Measurements from ENCODE around the gene CCDC7. TPM values are rescaled to one million over a fixed set of nuclear protein-coding genes. Genes with fewer than 3 reads are reported as not detected.
"Not testable (repeated sequence)": the region's sequence is repeated elsewhere in the genome, so short reads cannot be mapped to it uniquely, and the experiment has no call there.

The CCDC7 gene
- 136 TPM for total RNA-seq

GRCh38 chr10:32445740-32446535 is at the start of gene CCDC7:
Gene CCDC7, plus strand, starts transcription at chr10:32446140. Its CDS starts 5,503 bp downstream, at chr10:32451643.
- Histone ChIP-seq H3K4me1 (ENCODE audit: insufficient read depth, low read length) (peaks cover 6% of the 10 kb centered on the region), H3K9me3 (ENCODE audit: low read depth, low read length) (no peaks in the 10 kb centered on the region), H3K27me3 (ENCODE audit: insufficient read depth, low read length) (no peaks in the 10 kb centered on the region), H3K4me3 (ENCODE audit: low read length) (peak within 1 kb of the TSS; percentile 81)

GRCh38 chr10:32397163-32397562 is 48.8 kb upstream of the CCDC7 start:
- H3K9me3 ChIP-seq (ENCODE audit: low read depth, low read length); H3K4me3 ChIP-seq (ENCODE audit: low read length); H3K4me1 ChIP-seq (ENCODE audit: insufficient read depth, low read length); H3K27me3 ChIP-seq (ENCODE audit: insufficient read depth, low read length): not testable (repeated sequence)

- H3K4me1 ChIP-seq (ENCODE audit: insufficient read depth, low read length); H3K4me3 ChIP-seq (ENCODE audit: low read length); H3K27me3 ChIP-seq (ENCODE audit: insufficient read depth, low read length); H3K9me3 ChIP-seq (ENCODE audit: low read depth, low read length): not testable (repeated sequence)
These were observed 46.2 kb upstream of the CCDC7 start for GRCh38 chr10:32399720-32400119.

- H3K4me3 ChIP-seq (ENCODE audit: low read length), result no peak overlapping the region
- H3K4me1 ChIP-seq (ENCODE audit: insufficient read depth, low read length), result no peaks in the 10 kb centered on the region
- H3K27me3 ChIP-seq (ENCODE audit: insufficient read depth, low read length), result no peaks in the 10 kb centered on the region
- no peaks in the 10 kb centered on the region for H3K9me3 ChIP-seq (ENCODE audit: low read depth, low read length)
These were observed 45.0 kb upstream of the CCDC7 start for GRCh38 chr10:32400961-32401360.

- Histone ChIP-seq H3K27me3 (ENCODE audit: insufficient read depth, low read length) (no peaks in the 10 kb centered on the region), H3K4me1 (ENCODE audit: insufficient read depth, low read length) (no peaks in the 10 kb centered on the region), H3K9me3 (ENCODE audit: low read depth, low read length) (no peaks in the 10 kb centered on the region), H3K4me3 (ENCODE audit: low read length) (no peak overlapping the region)
These were observed 43.4 kb upstream of the CCDC7 start for GRCh38 chr10:32402499-32402898.

GRCh38 chr10:32403091-32403490 is 42.8 kb upstream of the CCDC7 start:
- H3K4me1 ChIP-seq (ENCODE audit: insufficient read depth, low read length), result no peaks in the 10 kb centered on the region
- no peaks in the 10 kb centered on the region for H3K27me3 ChIP-seq (ENCODE audit: insufficient read depth, low read length)
- H3K9me3 ChIP-seq (ENCODE audit: low read depth, low read length), result no peaks in the 10 kb centered on the region
- H3K4me3 ChIP-seq (ENCODE audit: low read length), result no peak overlapping the region

- Histone ChIP-seq H3K27me3 (ENCODE audit: insufficient read depth, low read length) (no peaks in the 10 kb centered on the region), H3K9me3 (ENCODE audit: low read depth, low read length) (no peaks in the 10 kb centered on the region), H3K4me3 (ENCODE audit: low read length) (no peak overlapping the region), H3K4me1 (ENCODE audit: insufficient read depth, low read length) (no peaks in the 10 kb centered on the region)
These were observed 37.2 kb upstream of the CCDC7 start for GRCh38 chr10:32408690-32409089.

GRCh38 chr10:32409741-32410140 is 36.2 kb upstream of the CCDC7 start:
- Histone ChIP-seq H3K4me3 (ENCODE audit: low read length) (no peak overlapping the region), H3K4me1 (ENCODE audit: insufficient read depth, low read length) (no peaks in the 10 kb centered on the region), H3K27me3 (ENCODE audit: insufficient read depth, low read length) (no peaks in the 10 kb centered on the region), H3K9me3 (ENCODE audit: low read depth, low read length) (no peaks in the 10 kb centered on the region)

- Histone ChIP-seq H3K27me3 (ENCODE audit: insufficient read depth, low read length) (no peaks in the 10 kb centered on the region), H3K4me3 (ENCODE audit: low read length) (no peak overlapping the region), H3K4me1 (ENCODE audit: insufficient read depth, low read length) (no peaks in the 10 kb centered on the region), H3K9me3 (ENCODE audit: low read depth, low read length) (no peaks in the 10 kb centered on the region)
These were observed 35.4 kb upstream of the CCDC7 start for GRCh38 chr10:32410569-32410968.

GRCh38 chr10:32411797-32412498 is 34.0 kb upstream of the CCDC7 start:
- no peak overlapping the region for H3K4me3 ChIP-seq (ENCODE audit: low read length)
- no peaks in the 10 kb centered on the region for H3K9me3 ChIP-seq (ENCODE audit: low read depth, low read length)
- H3K4me1 ChIP-seq (ENCODE audit: insufficient read depth, low read length), result no peaks in the 10 kb centered on the region
- H3K27me3 ChIP-seq (ENCODE audit: insufficient read depth, low read length), result no peaks in the 10 kb centered on the region

GRCh38 chr10:32412499-32412853 is 33.5 kb upstream of the CCDC7 start:
- Histone ChIP-seq H3K9me3 (ENCODE audit: low read depth, low read length) (no peaks in the 10 kb centered on the region), H3K4me1 (ENCODE audit: insufficient read depth, low read length) (no peaks in the 10 kb centered on the region), H3K27me3 (ENCODE audit: insufficient read depth, low read length) (no peaks in the 10 kb centered on the region), H3K4me3 (ENCODE audit: low read length) (no peak overlapping the region)

- no peaks in the 10 kb centered on the region for H3K9me3 ChIP-seq (ENCODE audit: low read depth, low read length)
- H3K4me3 ChIP-seq (ENCODE audit: low read length), result no peak overlapping the region
- H3K27me3 ChIP-seq (ENCODE audit: insufficient read depth, low read length), result no peaks in the 10 kb centered on the region
- no peaks in the 10 kb centered on the region for H3K4me1 ChIP-seq (ENCODE audit: insufficient read depth, low read length)
These were observed 32.4 kb upstream of the CCDC7 start for GRCh38 chr10:32413513-32413912.

- H3K4me1 ChIP-seq (ENCODE audit: insufficient read depth, low read length), result no peaks in the 10 kb centered on the region
- no peaks in the 10 kb centered on the region for H3K27me3 ChIP-seq (ENCODE audit: insufficient read depth, low read length)
- no peaks in the 10 kb centered on the region for H3K9me3 ChIP-seq (ENCODE audit: low read depth, low read length)
- no peak overlapping the region for H3K4me3 ChIP-seq (ENCODE audit: low read length)
These were observed 30.6 kb upstream of the CCDC7 start for GRCh38 chr10:32415361-32415760.

- no peaks in the 10 kb centered on the region for H3K4me1 ChIP-seq (ENCODE audit: insufficient read depth, low read length)
- no peak overlapping the region for H3K4me3 ChIP-seq (ENCODE audit: low read length)
- peaks cover 2% of the 10 kb centered on the region for H3K27me3 ChIP-seq (ENCODE audit: insufficient read depth, low read length)
- H3K9me3 ChIP-seq (ENCODE audit: low read depth, low read length), result peaks cover 6% of the 10 kb centered on the region
These were observed 27.9 kb upstream of the CCDC7 start for GRCh38 chr10:32417911-32418547.

- Histone ChIP-seq H3K9me3 (ENCODE audit: low read depth, low read length) (peaks cover 12% of the 10 kb centered on the region), H3K4me3 (ENCODE audit: low read length) (no peak overlapping the region), H3K4me1 (ENCODE audit: insufficient read depth, low read length) (no peaks in the 10 kb centered on the region), H3K27me3 (ENCODE audit: insufficient read depth, low read length) (peaks cover 2% of the 10 kb centered on the region)
These were observed 27.4 kb upstream of the CCDC7 start for GRCh38 chr10:32418572-32418971.
